ENCODE results near the gene MAGEA8.
"Not testable (repeated sequence)": the region's sequence is repeated elsewhere in the genome, so short reads cannot be mapped to it uniquely, and the experiment has no call there.

DNA sequence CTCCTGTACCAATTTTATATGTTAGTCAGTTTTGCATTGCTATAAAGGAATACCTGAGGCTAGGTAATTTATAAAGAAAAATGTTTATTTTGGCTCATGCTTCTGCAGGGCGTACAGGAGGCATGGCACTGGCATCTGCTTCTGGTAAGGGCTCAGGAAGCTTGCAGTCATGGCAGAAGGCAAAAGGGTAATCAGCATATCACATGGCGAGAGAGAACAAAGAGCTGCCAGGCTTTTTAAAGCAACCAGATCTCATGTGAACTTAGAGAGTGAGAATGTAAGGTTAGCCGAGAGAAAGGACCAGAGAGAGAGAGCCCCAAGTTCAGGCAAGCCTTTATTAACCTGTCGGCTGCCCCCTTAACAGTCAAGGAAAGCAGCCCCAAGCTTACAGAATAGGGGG lies 42.9 kb downstream of the MAGEA8 start:
- TF ChIP-seq, protein P1, sequence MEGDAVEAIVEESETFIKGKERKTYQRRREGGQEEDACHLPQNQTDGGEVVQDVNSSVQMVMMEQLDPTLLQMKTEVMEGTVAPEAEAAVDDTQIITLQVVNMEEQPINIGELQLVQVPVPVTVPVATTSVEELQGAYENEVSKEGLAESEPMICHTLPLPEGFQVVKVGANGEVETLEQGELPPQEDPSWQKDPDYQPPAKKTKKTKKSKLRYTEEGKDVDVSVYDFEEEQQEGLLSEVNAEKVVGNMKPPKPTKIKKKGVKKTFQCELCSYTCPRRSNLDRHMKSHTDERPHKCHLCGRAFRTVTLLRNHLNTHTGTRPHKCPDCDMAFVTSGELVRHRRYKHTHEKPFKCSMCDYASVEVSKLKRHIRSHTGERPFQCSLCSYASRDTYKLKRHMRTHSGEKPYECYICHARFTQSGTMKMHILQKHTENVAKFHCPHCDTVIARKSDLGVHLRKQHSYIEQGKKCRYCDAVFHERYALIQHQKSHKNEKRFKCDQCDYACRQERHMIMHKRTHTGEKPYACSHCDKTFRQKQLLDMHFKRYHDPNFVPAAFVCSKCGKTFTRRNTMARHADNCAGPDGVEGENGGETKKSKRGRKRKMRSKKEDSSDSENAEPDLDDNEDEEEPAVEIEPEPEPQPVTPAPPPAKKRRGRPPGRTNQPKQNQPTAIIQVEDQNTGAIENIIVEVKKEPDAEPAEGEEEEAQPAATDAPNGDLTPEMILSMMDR (IDR thresholded peaks at IDR 0.05; ENCODE audit: poor library complexity) = not testable (repeated sequence)
- not testable (repeated sequence) for TF ChIP-seq EZH2 (IDR thresholded peaks at IDR 0.05; ENCODE audit: borderline replicate concordance); EZH2phosphoT487 (IDR thresholded peaks at IDR 0.05; ENCODE audit: low read depth, severe bottlenecking, unreplicated experiment)

All from hepatocyte (in vitro differentiated cells).